Measurements from ENCODE around the gene STRADA. TPM values are rescaled to one million over a fixed set of nuclear protein-coding genes. Genes with fewer than 3 reads are reported as not detected.

The STRADA gene
- total and polyA plus RNA-seq, 2 of the 8 experiments (the other 6 are each of a cell fraction or from before 2014, with no cell fraction given) = 35.6 to 43.3 TPM

DNA sequence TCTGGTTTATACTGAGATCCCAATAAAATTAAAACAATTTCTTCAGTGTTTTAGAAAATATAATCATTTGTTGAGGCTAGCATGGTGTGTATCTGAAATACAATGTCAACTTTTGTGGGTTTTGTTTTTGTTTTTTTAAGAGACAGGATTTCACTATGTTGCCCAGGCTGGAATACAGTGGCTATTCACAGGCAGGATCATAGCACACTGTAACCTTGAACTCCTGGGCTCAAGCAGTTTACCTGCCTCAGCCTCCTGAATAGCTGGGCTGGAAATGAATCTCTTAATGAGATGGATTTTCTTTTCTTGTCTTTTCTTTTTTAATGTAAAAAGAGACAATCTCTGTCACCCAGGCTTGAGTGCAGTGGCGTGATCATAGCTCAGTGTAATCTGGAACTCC lies 44.5 kb upstream of the STRADA start:
- Histone ChIP-seq H2AK5ac (ENCODE audit: low read depth, low read length) (no peak overlapping the region), H3K23me2 (ENCODE audit: low read depth, low read length) (no peaks in the 10 kb centered on the region; the same call in 1 of the 2 replicates), H3K9ac (replicated peaks in 1 of 4; ENCODE audit: extremely low read depth in 1 of 4, low read depth in 3 of 4, low read length in 3 of 4) (no peak overlapping the region), H3K36me3 (ENCODE audit: control insufficient read depth in 2 of 4, insufficient read depth in 4 of 4, low read length in 3 of 4) (peaks cover 8 to 56% (median 39%) of the 10 kb centered on the region in 4 experiments), H3K27me3 (replicated peaks in 1 of 4; ENCODE audit: control insufficient read depth in 3 of 4, extremely low read depth in 1 of 4, insufficient read depth in 3 of 4, low read length in 3 of 4) (no peaks in the 10 kb centered on the region), H3K4me2 (ENCODE audit: insufficient read depth in 1 of 2, low read depth in 2 of 2, low read length in 2 of 2) (no peak overlapping the region), H3K23ac (ENCODE audit: insufficient read length) (no peak overlapping the region), H4K20me1 (replicated peaks in 1 of 2; ENCODE audit: control insufficient read depth in 1 of 2, insufficient read depth in 2 of 2, low read length in 2 of 2) (peaks cover 9 to 13% of the 10 kb centered on the region in 2 experiments), H3K4me3 (ENCODE audit: extremely low read depth in 1 of 4, insufficient read depth in 2 of 4, low read depth in 3 of 4, low read length in 4 of 4) (no peak overlapping the region), H3K4me1 (replicated peaks in 1 of 4; ENCODE audit: control insufficient read depth in 3 of 4, insufficient read depth in 4 of 4, low read length in 3 of 4) (no peaks in the 10 kb centered on the region), H3K56ac (replicated peaks; ENCODE audit: insufficient read length, low read depth, low read length) (no peak overlapping the region), H3K79me2 (ENCODE audit: control insufficient read depth in 1 of 2, insufficient read depth in 2 of 2, low read length in 2 of 2) (peaks cover 9 to 72% of the 10 kb centered on the region in 2 experiments), H2BK12ac (ENCODE audit: low read depth, low read length) (no peak overlapping the region), H4K8ac (ENCODE audit: extremely low read depth, insufficient read depth, low read length) (no peak overlapping the region), H3K4ac (replicated peaks; ENCODE audit: insufficient read length, low read depth, low read length) (no peak overlapping the region), H3K9me3 (ENCODE audit: insufficient read depth in 2 of 2, low read depth in 1 of 2, low read length in 1 of 2) (no peaks in the 10 kb centered on the region), H3K27ac (ENCODE audit: low read depth, low read length) (no peak overlapping the region), H2BK15ac (ENCODE audit: low read length) (no peak overlapping the region), H2BK20ac (ENCODE audit: low read length) (no peak overlapping the region), H3K79me1 (ENCODE audit: low read depth, low read length) (peaks cover 4% of the 10 kb centered on the region; the same call in 1 of the 2 replicates), H3K18ac (ENCODE audit: extremely low read depth, low read length) (no peak overlapping the region), H3K14ac (ENCODE audit: insufficient read length) (no peak overlapping the region), H4K5ac (ENCODE audit: insufficient read length, low read depth, low read length) (no peak overlapping the region), H2AFZ (ENCODE audit: low read length) (no peak overlapping the region), H2BK5ac (ENCODE audit: low read depth, low read length) (no peak overlapping the region), H2BK120ac (replicated peaks; ENCODE audit: low read depth, low read length) (no peak overlapping the region), H4K91ac (replicated peaks; ENCODE audit: insufficient read length, low read length) (no peak overlapping the region)
- CTCF ChIA-PET (ENCODE audit: partially characterized antibody) = no interaction called here
- POLR2A ChIA-PET (ENCODE audit: partially characterized antibody) = interaction anchor here (0.9 to 24.4 kb wide), 4 partner anchors 12 to 39 kb away, joined by 3 to 481 read pairs (median 53); partner anchors contain the start of genes CCDC47, DDX42, FTSJ3 and PSMC5
- TF ChIP-seq JUND (IDR thresholded peaks at IDR 0.05; ENCODE audit: low read length) = no peak
- TF ChIP-seq POLR2AphosphoS5 (IDR thresholded peaks at IDR 0.05; ENCODE audit: low read depth, low read length) = no peak
- TF ChIP-seq, protein P1, sequence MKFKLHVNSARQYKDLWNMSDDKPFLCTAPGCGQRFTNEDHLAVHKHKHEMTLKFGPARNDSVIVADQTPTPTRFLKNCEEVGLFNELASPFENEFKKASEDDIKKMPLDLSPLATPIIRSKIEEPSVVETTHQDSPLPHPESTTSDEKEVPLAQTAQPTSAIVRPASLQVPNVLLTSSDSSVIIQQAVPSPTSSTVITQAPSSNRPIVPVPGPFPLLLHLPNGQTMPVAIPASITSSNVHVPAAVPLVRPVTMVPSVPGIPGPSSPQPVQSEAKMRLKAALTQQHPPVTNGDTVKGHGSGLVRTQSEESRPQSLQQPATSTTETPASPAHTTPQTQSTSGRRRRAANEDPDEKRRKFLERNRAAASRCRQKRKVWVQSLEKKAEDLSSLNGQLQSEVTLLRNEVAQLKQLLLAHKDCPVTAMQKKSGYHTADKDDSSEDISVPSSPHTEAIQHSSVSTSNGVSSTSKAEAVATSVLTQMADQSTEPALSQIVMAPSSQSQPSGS (IDR thresholded peaks at IDR 0.05; ENCODE audit: low read length) = no peak
- no peak for TF ChIP-seq EZH2 (IDR thresholded peaks at IDR 0.05; ENCODE audit: low read depth, low read length, severe bottlenecking)
- 79% methylated on average over 1 of the region's 1 CpG; no CpG with 5 or more reads in 1 of the 2 experiments for WGBS, 2 experiments (ENCODE audit: extremely low coverage in 1 of 2, insufficient coverage in 1 of 2, insufficient read length in 1 of 2, insufficient replicate concordance in 2 of 2, low coverage in 1 of 2, low lambda C conversion rate in 2 of 2, missing lambda C conversion rate in 1 of 2)
- DNase-seq (ENCODE audit: low read depth in 1 of 2, low spot score in 2 of 2) = no peak
- no peak for FAIRE-seq

Measured in H1 (cell line).